ENCODE results near the gene ZFHX3. TPM values are rescaled to one million over a fixed set of nuclear protein-coding genes. Genes with fewer than 3 reads are reported as not detected.

The ZFHX3 gene
- total and polyA plus RNA-seq, 2 donors (not counting 3 experiments of a cell fraction or from before 2014, with no cell fraction given): 3.7 to 18.8 TPM

GRCh38 chr16:72848759-72849664, 198.9 kb downstream of the ZFHX3 start:
- POLR2A ChIA-PET: interaction anchor here (0.8 kb wide), 1 partner anchor 141 kb away, joined by 3 read pairs; no protein-coding TSS in a partner anchor
- peak; percentile 96 for FAIRE-seq
- intact Hi-C loops (cut with micrococcal nuclease): loop anchor here (1.0 to 10.0 kb wide), 5 partner anchors 28 to 348 kb away; no protein-coding TSS in a partner anchor

More at GRCh38 chr16:72848759-72849664, 198.9 kb downstream of the ZFHX3 start:
- Histone ChIP-seq H3K27me3 (ENCODE audit: control insufficient read depth in 2 of 2, insufficient read depth in 2 of 2, low read length in 2 of 2) (no peaks in the 10 kb centered on the region), H3K4me2 (ENCODE audit: insufficient read depth, low read length) (peak overlapping the region; percentile 23), H3K36me3 (ENCODE audit: control insufficient read depth in 2 of 2, extremely low read depth in 1 of 2, insufficient read depth in 2 of 2, low read length in 2 of 2) (no peaks in the 10 kb centered on the region), H4K20me1 (replicated peaks; ENCODE audit: control insufficient read depth, extremely low read depth, insufficient read depth, low read length) (no peaks in the 10 kb centered on the region), H3K9ac (replicated peaks; ENCODE audit: extremely low read depth, insufficient read depth, low read length) (peak overlapping the region; percentile 61), H3K9me1 (replicated peaks; ENCODE audit: control insufficient read depth, extremely low read depth, insufficient read depth, low read length) (no peaks in the 10 kb centered on the region), H3K9me3 (replicated peaks; ENCODE audit: control insufficient read depth, insufficient read depth, low read length) (no peaks in the 10 kb centered on the region), H3K4me1 (ENCODE audit: control insufficient read depth, extremely low read depth, insufficient read depth, low read length) (peaks cover 22% of the 10 kb centered on the region), H3K4me3 (replicated peaks in 1 of 3; ENCODE audit: insufficient read depth in 1 of 3, low read depth in 1 of 3, low read length in 3 of 3) (no peak overlapping the region), H3K79me2 (ENCODE audit: control insufficient read depth, insufficient read depth, low read length) (no peaks in the 10 kb centered on the region), H3K27ac (ENCODE audit: insufficient read depth, low read depth, low read length) (peak overlapping the region; percentile 90), H2AFZ (ENCODE audit: low read depth, low read length) (peak overlapping the region; percentile 9)
- TF ChIP-seq MAX (IDR thresholded peaks at IDR 0.05; ENCODE audit: insufficient read depth, insufficient read length): no peak
- peak; percentile 54 for TF ChIP-seq POLR2AphosphoS5 (IDR thresholded peaks at IDR 0.05; ENCODE audit: insufficient read depth, low read depth, low read length)
- no peak for TF ChIP-seq GATA2 (IDR thresholded peaks at IDR 0.05; ENCODE audit: insufficient read depth, insufficient read length, low read depth, low read length)
- TF ChIP-seq CTCF (IDR thresholded peaks at IDR 0.05; ENCODE audit: extremely low read depth in 1 of 2, insufficient read depth in 1 of 2, low read depth in 1 of 2, low read length in 2 of 2): no peak
- TF ChIP-seq EZH2 (IDR thresholded peaks at IDR 0.05; ENCODE audit: borderline replicate concordance, low read depth, low read length, severe bottlenecking): no peak
- TF ChIP-seq MYC (IDR thresholded peaks at IDR 0.05; ENCODE audit: low read depth, low read length): no peak
- dilution Hi-C loops (cut with MboI; ENCODE audit: extremely low pct_ligation_motif_present, low sequenced_read_pairs): no loop called here
- CTCF ChIA-PET: interaction anchor here (0.7 to 2.4 kb wide), 10 partner anchors 8 to 219 kb away, joined by 3 to 22 read pairs (median 5); no protein-coding TSS in a partner anchor
- peak; percentile 93 for DNase-seq (ENCODE audit: low read depth, low spot score)
- TSS peak; percentile 82 for BruUV-seq (replicated peaks)

Measured in endothelial cell of umbilical vein (primary cell).